Hematopoietic multipotent progenitor cell treated with erythropoietin and hydrocortisone succinate and interleukin-3 and kit ligand, for 8 days (in vitro differentiated cells): ENCODE data around the gene PIGO.

Source experiments
- DNase-seq: peaks from one replicate; pipeline ENCODE4 v3.0.0-alpha.2; 2015

PIGO gene

GRCh38 chr9:35070823-35071813 is 25.3 kb downstream of the PIGO start:
- DNase-seq, result peak; percentile 15

GRCh38 chr9:35069020-35069419 is 27.4 kb downstream of the PIGO start:
- no peak for DNase-seq

GRCh38 chr9:35067056-35067455 is 29.3 kb downstream of the PIGO start:
- no peak for DNase-seq

GRCh38 chr9:35060548-35061207 is 35.7 kb downstream of the PIGO start:
- DNase-seq, result no peak

GRCh38 chr9:35059438-35059837 is 37.0 kb downstream of the PIGO start:
- DNase-seq, result no peak

GRCh38 chr9:35057271-35057620 is 39.1 kb downstream of the PIGO start:
- DNase-seq, result no peak

GRCh38 chr9:35056571-35057270 is 39.7 kb downstream of the PIGO start:
- DNase-seq, result no peak

GRCh38 chr9:35054871-35055644 is 41.3 kb downstream of the PIGO start:
- no peak for DNase-seq

GRCh38 chr9:35054185-35054835 is 42.1 kb downstream of the PIGO start:
- DNase-seq, result no peak

GRCh38 chr9:35051069-35051967 is 45.1 kb downstream of the PIGO start:
- DNase-seq, result peak; percentile 66

GRCh38 chr9:35048511-35048910 is 47.9 kb downstream of the PIGO start:
- no peak for DNase-seq

GRCh38 chr9:35044071-35044470 is 52.3 kb downstream of the PIGO start:
- no peak for DNase-seq

- no peak for DNase-seq
Measured at GRCh38 chr9:35042891-35043545, 53.4 kb downstream of the PIGO start.

GRCh38 chr9:35042081-35042604 is 54.2 kb downstream of the PIGO start:
- DNase-seq, result no peak
